ENCODE measurements around the gene NPAS4. TPM values are rescaled to one million over a fixed set of nuclear protein-coding genes. Genes with fewer than 3 reads are reported as not detected.

NPAS4 gene
- total RNA-seq, 2 experiments from 2014 or later: 0.11 TPM; not detected in 1

- ATAC-seq (peak; percentile 32), DNase-seq (peak; percentile 44)
- peaks cover 38% of the 10 kb centered on the region for H3K4me1 Mint-ChIP-seq (ENCODE audit: low read depth)
- ChIA-PET CTCF (interaction anchor here (0.6 to 5.5 kb wide), 8 partner anchors 9 to 229 kb away, joined by 3 to 36 read pairs (median 4); partner anchors contain the start of genes DPP3 and MRPL11), POLR2A (interaction anchor here (1.0 to 1.6 kb wide), 5 partner anchors 9 to 178 kb away, joined by 3 to 6 read pairs (median 3); partner anchors contain the start of gene YIF1A)
- peak; percentile 69 for TF ChIP-seq CTCF (IDR thresholded peaks at IDR 0.05)
- peak overlapping the region; percentile 81 for H3K27ac Mint-ChIP-seq
- H3K4me3 Mint-ChIP-seq: peak overlapping the region; percentile 86
- peaks cover 2% of the 10 kb centered on the region for H3K36me3 Mint-ChIP-seq (ENCODE audit: low read depth)
- H3K9me3 Mint-ChIP-seq: no peaks in the 10 kb centered on the region
- intact Hi-C loops (cut with micrococcal nuclease): no loop called here
- H3K27me3 Mint-ChIP-seq: no peaks in the 10 kb centered on the region
Observed at GRCh38 chr11:66467034-66467659, 46.3 kb downstream of the NPAS4 start.

- ATAC-seq: peak; percentile 23
- DNase-seq: peak; percentile 66
- Mint-ChIP-seq H3K36me3 (ENCODE audit: low read depth) (peaks cover 2% of the 10 kb centered on the region), H3K27ac (peak overlapping the region; percentile 81), H3K4me3 (peak overlapping the region; percentile 86), H3K27me3 (no peaks in the 10 kb centered on the region), H3K4me1 (ENCODE audit: low read depth) (peaks cover 34% of the 10 kb centered on the region), H3K9me3 (no peaks in the 10 kb centered on the region)
- ChIA-PET POLR2A (interaction anchor here (1.0 to 1.6 kb wide), 5 partner anchors 9 to 179 kb away, joined by 3 to 6 read pairs (median 3); partner anchors contain the start of gene YIF1A), CTCF (interaction anchor here (0.7 to 5.5 kb wide), 7 partner anchors 10 to 81 kb away, joined by 3 to 36 read pairs (median 3); partner anchors contain the start of gene DPP3)
- TF ChIP-seq CTCF (IDR thresholded peaks at IDR 0.05): no peak
- intact Hi-C loops (cut with micrococcal nuclease): no loop called here
Observed at GRCh38 chr11:66467756-66468155, 46.9 kb downstream of the NPAS4 start.

- peaks cover 2% of the 10 kb centered on the region for H3K36me3 Mint-ChIP-seq (ENCODE audit: low read depth)
- ATAC-seq (no peak), DNase-seq (no peak)
- intact Hi-C loops (cut with micrococcal nuclease): no loop called here
- H3K4me3 Mint-ChIP-seq: peak overlapping the region; percentile 86
- POLR2A ChIA-PET: interaction anchor here (1.5 to 2.0 kb wide), 2 partner anchors 8 to 10 kb away, joined by 6 read pairs; no protein-coding TSS in a partner anchor
- no peaks in the 10 kb centered on the region for H3K27me3 Mint-ChIP-seq
- no peak overlapping the region for H3K27ac Mint-ChIP-seq
- CTCF ChIA-PET: interaction anchor here (0.8 to 5.5 kb wide), 7 partner anchors 10 to 79 kb away, joined by 3 to 36 read pairs (median 4); partner anchors contain the start of genes DPP3, MRPL11 and NPAS4
- no peaks in the 10 kb centered on the region for H3K9me3 Mint-ChIP-seq
- TF ChIP-seq CTCF (IDR thresholded peaks at IDR 0.05): no peak
- peaks cover 27% of the 10 kb centered on the region for H3K4me1 Mint-ChIP-seq (ENCODE audit: low read depth)
Observed at GRCh38 chr11:66468691-66469090, 47.9 kb downstream of the NPAS4 start.

- DNase-seq: no peak
- H3K27me3 Mint-ChIP-seq: no peaks in the 10 kb centered on the region
- POLR2A ChIA-PET: interaction anchor here (2.0 kb wide), 1 partner anchor 11 kb away, joined by 6 read pairs; no protein-coding TSS in a partner anchor
- CTCF ChIA-PET: interaction anchor here (0.8 to 5.5 kb wide), 6 partner anchors 10 to 80 kb away, joined by 3 to 36 read pairs (median 4); partner anchors contain the start of genes DPP3, MRPL11 and NPAS4
- peaks cover 2% of the 10 kb centered on the region for H3K36me3 Mint-ChIP-seq (ENCODE audit: low read depth)
- no peak for ATAC-seq
- H3K9me3 Mint-ChIP-seq: no peaks in the 10 kb centered on the region
- H3K27ac Mint-ChIP-seq: no peak overlapping the region
- TF ChIP-seq CTCF (IDR thresholded peaks at IDR 0.05): no peak
- peaks cover 27% of the 10 kb centered on the region for H3K4me1 Mint-ChIP-seq (ENCODE audit: low read depth)
- H3K4me3 Mint-ChIP-seq: no peak overlapping the region
- intact Hi-C loops (cut with micrococcal nuclease): no loop called here
Observed at GRCh38 chr11:66469441-66469840, 48.6 kb downstream of the NPAS4 start.
